NCI-H69 (cell line): ENCODE results near the gene AVEN.
A peak's percentile ranks its signal among the peaks of the same experiment; 100 is the strongest.

Experiments used
- DNase-seq: peaks from one replicate; lab custom pipeline; 2025; lab: John Stamatoyannopoulos, UW

Gene AVEN

GRCh38 chr15:33985287-33985686 is 53.7 kb downstream of the AVEN start:
- no peak for DNase-seq

- no peak for DNase-seq
Measured at GRCh38 chr15:33982516-33982915, 56.5 kb downstream of the AVEN start.

DNA sequence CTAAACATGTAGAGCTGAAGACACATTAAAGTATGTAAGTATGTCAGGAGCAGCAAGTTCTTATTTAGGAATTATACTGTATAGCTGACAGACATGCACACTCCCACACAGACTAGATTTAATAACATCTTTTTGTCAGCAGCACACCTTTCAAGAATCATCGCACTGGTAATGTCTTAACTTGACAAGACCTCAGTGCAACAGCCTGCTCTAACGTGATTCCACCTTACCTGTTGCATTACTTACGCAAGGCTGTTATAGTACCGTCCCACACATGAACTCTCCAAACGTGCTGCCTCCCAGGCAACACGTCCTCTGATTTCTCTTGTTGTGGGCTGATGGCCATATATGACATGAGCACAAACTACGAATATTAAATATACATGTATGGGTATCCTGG is 58.8 kb downstream of the AVEN start:
- DNase-seq = no peak

- DNase-seq = no peak
Measured at GRCh38 chr15:33975022-33975565, 63.9 kb downstream of the AVEN start.

GRCh38 chr15:33971811-33972210 is 67.2 kb downstream of the AVEN start:
- no peak for DNase-seq

DNA sequence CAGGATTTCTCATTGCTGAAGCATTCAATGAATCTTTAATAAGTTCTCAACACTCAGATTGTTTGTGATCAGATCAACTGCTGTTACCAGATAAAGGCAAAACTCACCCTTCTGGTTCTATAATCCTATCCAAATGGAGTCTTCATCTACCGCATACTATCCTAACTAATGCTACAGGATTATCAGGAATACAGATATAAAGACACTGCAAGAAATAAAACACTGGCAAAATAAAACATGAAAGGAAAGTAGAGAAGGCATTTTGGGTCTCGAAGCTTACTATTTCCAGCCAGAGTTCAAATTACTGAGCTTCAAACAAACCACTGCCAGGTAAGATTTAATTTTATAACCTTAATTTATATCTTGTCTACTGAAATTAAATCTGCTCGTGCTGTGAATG is 70.2 kb downstream of the AVEN start:
- DNase-seq = no peak

- peak; percentile 81 for DNase-seq
Measured at GRCh38 chr15:33968224-33968623, 70.8 kb downstream of the AVEN start, which contains the start of gene CHRM5. Gene CHRM5, plus strand, starts transcription at chr15:33968497. Its CDS starts 94,221 bp downstream, at chr15:34062718.

- no peak for DNase-seq
Measured at GRCh38 chr15:33964665-33965040, 74.4 kb downstream of the AVEN start.

DNA sequence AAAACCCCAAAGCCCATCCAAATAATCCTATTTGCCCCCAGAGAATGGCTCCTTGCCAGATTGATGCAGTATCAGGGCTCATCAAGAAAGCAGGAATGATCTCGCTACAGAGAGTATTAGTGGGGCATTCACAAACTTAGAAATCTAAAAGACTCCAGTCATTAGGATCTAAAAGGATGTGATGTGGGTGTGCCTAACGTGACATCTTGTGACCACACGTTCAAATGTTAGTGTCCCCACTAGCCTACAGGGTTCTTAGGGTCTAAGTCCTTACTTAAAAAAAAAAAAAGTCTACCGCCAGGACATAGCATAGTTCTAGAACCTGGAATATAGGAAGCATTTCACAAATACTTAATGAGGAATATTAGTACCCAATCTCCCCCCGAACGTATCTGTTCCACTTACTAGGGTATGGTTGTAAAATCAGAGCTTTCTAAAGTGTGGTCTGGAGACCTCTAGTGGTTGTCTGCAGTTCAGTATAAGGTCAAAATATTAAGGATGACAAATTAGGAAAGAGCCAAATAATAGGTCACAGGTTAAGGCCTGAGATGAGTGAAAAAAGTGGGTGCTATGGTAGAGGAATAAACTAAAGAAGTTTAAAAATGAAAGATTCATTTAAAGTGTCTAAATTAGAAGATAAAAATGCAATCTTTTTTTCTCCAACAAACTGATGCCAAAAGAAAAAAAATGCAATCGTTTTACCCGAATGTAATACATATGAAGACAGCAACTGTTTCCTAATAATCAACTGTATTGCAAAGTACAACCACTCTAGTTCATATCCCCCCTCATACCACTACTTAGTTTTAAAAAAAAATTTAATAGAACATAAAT is 75.0 kb downstream of the AVEN start:
- peak; percentile 54 for DNase-seq

GRCh38 chr15:33960549-33960935 is 78.5 kb downstream of the AVEN start:
- DNase-seq = no peak

DNA sequence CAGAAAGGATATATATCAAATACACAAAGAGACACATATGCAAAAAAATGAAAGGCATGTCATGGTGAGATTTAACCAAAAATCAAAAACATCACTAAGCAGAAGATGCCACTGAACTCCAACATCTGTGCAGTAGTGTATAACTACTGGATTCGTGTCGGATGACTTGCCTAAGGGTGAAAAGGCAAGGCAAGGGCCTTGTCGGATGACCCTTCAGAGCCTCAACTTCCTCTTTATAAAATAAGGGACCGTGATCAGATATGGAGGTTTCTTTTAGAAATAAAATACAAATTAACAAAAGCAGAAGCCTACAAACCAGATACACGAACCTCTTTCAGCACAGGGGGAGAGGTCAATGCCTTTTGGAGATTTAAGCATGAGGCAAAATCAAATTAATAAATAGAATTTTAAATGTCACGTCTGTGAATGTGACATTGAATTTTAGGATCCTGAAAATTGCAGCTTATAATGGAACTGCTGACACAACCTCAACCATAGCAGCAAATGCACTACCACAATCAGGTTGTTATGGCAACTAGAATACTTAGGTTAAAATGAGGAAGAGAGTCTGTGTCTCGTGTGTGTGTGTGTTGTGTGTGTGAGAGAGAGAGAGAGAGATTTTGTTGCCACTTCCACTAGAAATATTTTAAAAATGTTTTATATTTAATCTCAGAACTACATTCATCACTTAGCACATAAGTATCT is 79.0 kb downstream of the AVEN start:
- no peak for DNase-seq

DNA sequence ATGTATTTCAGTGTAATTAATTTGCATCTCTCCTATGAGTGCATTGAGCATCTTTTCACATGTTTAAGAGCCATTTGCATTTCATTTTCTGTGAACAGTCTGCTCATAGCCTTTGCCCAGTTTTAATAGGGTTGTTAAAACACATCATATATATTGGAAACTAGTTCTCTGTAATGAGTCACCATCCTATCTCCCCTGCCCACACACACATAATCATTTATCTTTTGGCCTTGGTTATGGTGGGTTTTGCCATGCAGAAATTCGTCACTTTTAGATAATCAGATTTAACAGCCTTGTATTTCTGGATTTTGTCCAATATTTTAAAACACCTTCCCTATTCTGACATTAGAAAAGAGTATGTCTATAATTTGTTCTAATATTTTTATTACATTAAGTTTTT is 82.6 kb downstream of the AVEN start:
- no peak for DNase-seq

GRCh38 chr15:33955945-33956344 is 83.1 kb downstream of the AVEN start:
- DNase-seq = peak; percentile 79

- no peak for DNase-seq
Measured at GRCh38 chr15:33946152-33946551, 92.9 kb downstream of the AVEN start.

GRCh38 chr15:33941279-33942063 is 97.5 kb downstream of the AVEN start:
- peak; percentile 13 for DNase-seq

DNA sequence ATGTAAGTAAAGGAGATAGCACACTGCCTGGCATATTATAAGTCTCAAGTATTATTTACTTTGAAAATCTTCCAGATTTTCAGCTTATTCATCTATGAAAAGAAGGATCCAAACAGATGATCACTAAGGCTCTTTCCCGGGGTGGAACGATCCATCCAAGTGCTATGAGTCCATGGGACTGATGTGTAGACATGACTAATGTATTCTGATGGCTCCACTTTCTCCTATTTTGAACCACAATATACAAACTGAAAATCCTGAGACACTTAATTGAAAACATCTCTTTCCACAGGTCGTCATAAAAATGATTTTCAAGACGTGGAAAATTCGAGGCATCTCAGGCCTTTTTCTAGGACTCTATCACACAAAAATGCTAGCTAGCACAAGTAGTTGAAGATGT is 104.1 kb downstream of the AVEN start:
- no peak for DNase-seq

- DNase-seq = no peak
Measured at GRCh38 chr15:33934396-33934795, 104.6 kb downstream of the AVEN start.

- DNase-seq = no peak
Measured at GRCh38 chr15:33932734-33933133, 106.3 kb downstream of the AVEN start.

- DNase-seq = no peak
Measured at GRCh38 chr15:33926260-33926659, 112.7 kb downstream of the AVEN start.

GRCh38 chr15:33923446-33923845 is 115.6 kb downstream of the AVEN start:
- no peak for DNase-seq

- peak; percentile 85 for DNase-seq
Measured at GRCh38 chr15:33915571-33916407, 123.2 kb downstream of the AVEN start.
